Stimulated activated memory B cell treated with anti-CD40 and anti-IgM and Interleukin-4, amounts not matched to agents 10 μg/mL and 1 μg/mL and 100 μg/mL, for 72 hours (primary cell): ENCODE results near the gene CABP1.
A peak's percentile ranks its signal among the peaks of the same experiment; 100 is the strongest.

ENCODE experiments used
- ATAC-seq: fragments of 150-1000 bp; cut with Tn5 transposase; 2 replicates; pipeline ENCODE4 v1.10.0; 2021
- H3K27ac Mint-ChIP-seq: one replicate; pipeline ENCODE4 v1.8.0; 2022; ENCODE audit warnings: mild to moderate bottlenecking, mixed read lengths
- H3K27me3 Mint-ChIP-seq: one replicate; pipeline ENCODE4 v1.8.0; 2022; ENCODE audit warnings: mixed read lengths
- H3K36me3 Mint-ChIP-seq: one replicate; pipeline ENCODE4 v1.8.0; 2022; ENCODE audit warnings: mixed read lengths
- H3K4me1 Mint-ChIP-seq: one replicate; pipeline ENCODE4 v1.8.0; 2022; ENCODE audit warnings: mixed read lengths
- H3K4me3 Mint-ChIP-seq: one replicate; pipeline ENCODE4 v1.8.0; 2022; ENCODE audit warnings: mild to moderate bottlenecking, moderate library complexity, mixed read lengths
- H3K9me3 Mint-ChIP-seq: one replicate; pipeline ENCODE4 v1.8.0; 2022; ENCODE audit warnings: mixed read lengths

Gene CABP1

DNA sequence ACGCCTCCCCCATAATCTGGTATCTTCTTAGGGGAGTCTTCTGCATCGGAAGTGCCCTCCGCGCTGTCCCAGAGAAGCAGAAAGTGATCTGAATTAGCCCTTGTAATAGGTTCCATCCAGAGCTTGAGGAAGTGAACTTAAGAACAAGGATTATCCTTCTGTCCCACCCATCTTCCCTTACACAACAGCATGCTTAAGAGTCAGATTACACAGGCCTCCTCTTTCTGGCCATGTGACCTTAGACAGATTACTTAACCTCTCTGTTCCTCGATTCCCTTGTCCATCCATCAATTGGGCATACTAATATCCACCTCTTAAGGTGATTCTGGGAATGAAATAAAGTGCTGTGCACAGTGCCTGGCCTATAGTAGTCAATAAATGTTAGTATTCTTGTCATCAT lies 11.4 kb downstream of the CABP1 start:
- Mint-ChIP-seq H3K27me3 (peaks cover 61% of the 10 kb centered on the region), H3K9me3 (no peaks in the 10 kb centered on the region), H3K36me3 (no peaks in the 10 kb centered on the region), H3K4me3 (no peak overlapping the region), H3K4me1 (peaks cover 23% of the 10 kb centered on the region), H3K27ac (no peak overlapping the region)
- no peak for ATAC-seq

DNA sequence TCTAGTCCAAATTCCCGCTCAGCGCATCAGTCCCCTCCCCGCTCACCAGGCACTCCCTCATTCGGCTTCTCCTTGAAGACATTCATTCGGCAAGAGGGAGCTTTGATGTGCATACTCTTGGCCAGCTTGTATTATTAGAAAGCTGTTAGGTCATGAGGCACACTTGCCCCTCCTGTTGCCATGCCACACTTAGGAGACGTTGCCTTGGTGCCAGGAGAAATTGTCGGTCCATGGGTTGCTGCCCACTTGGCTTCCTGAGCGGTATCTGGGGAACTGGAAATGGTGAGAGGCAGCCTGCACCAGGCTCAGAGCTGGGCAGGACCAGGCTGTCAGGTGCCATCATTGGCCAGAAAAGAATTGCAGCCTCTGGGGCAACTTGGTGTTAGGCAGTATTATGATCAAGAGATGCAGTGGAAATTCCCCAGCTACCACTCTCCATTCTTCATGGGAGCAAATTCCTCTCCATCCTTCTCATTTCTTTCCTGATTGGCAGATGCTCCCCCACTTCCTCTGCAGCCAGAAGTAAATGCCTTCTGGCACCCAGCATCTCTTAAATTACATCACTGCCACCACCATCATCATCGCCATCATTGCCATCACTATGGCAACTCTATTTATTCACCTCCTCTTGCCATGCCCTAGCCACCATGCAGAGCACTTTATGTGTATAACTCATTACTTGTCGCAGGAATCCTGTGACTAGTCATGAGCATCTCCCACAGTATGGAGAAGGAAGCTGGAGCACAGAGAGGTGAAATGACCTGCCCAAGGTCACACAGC lies 12.4 kb downstream of the CABP1 start:
- no peak for ATAC-seq
- Mint-ChIP-seq H3K4me1 (peaks cover 19% of the 10 kb centered on the region), H3K27me3 (peaks cover 57% of the 10 kb centered on the region), H3K9me3 (no peaks in the 10 kb centered on the region), H3K36me3 (no peaks in the 10 kb centered on the region), H3K27ac (no peak overlapping the region), H3K4me3 (no peak overlapping the region)

- Mint-ChIP-seq H3K4me3 (no peak overlapping the region), H3K27me3 (peaks cover 49% of the 10 kb centered on the region), H3K9me3 (no peaks in the 10 kb centered on the region), H3K36me3 (no peaks in the 10 kb centered on the region), H3K27ac (no peak overlapping the region), H3K4me1 (peaks cover 11% of the 10 kb centered on the region)
- no peak for ATAC-seq
Observed at GRCh38 chr12:120653611-120654010, 13.2 kb downstream of the CABP1 start.

- H3K4me1 Mint-ChIP-seq: peaks cover 7% of the 10 kb centered on the region
- no peak overlapping the region for H3K27ac Mint-ChIP-seq
- H3K27me3 Mint-ChIP-seq: peaks cover 48% of the 10 kb centered on the region
- ATAC-seq: no peak
- H3K4me3 Mint-ChIP-seq: no peak overlapping the region
- H3K36me3 Mint-ChIP-seq: no peaks in the 10 kb centered on the region
- no peaks in the 10 kb centered on the region for H3K9me3 Mint-ChIP-seq
Observed at GRCh38 chr12:120654656-120655055, 14.2 kb downstream of the CABP1 start.

- no peak for ATAC-seq
- Mint-ChIP-seq H3K27ac (no peak overlapping the region), H3K36me3 (no peaks in the 10 kb centered on the region), H3K4me3 (no peak overlapping the region), H3K27me3 (peaks cover 37% of the 10 kb centered on the region), H3K4me1 (peaks cover 6% of the 10 kb centered on the region), H3K9me3 (no peaks in the 10 kb centered on the region)
Observed at GRCh38 chr12:120656008-120656407, 15.6 kb downstream of the CABP1 start.

- no peaks in the 10 kb centered on the region for H3K36me3 Mint-ChIP-seq
- H3K27ac Mint-ChIP-seq: no peak overlapping the region
- peaks cover 12% of the 10 kb centered on the region for H3K4me1 Mint-ChIP-seq
- peaks cover 28% of the 10 kb centered on the region for H3K27me3 Mint-ChIP-seq
- H3K4me3 Mint-ChIP-seq: no peak overlapping the region
- no peaks in the 10 kb centered on the region for H3K9me3 Mint-ChIP-seq
- ATAC-seq: no peak
Observed at GRCh38 chr12:120658286-120659150, 18.1 kb downstream of the CABP1 start.

DNA sequence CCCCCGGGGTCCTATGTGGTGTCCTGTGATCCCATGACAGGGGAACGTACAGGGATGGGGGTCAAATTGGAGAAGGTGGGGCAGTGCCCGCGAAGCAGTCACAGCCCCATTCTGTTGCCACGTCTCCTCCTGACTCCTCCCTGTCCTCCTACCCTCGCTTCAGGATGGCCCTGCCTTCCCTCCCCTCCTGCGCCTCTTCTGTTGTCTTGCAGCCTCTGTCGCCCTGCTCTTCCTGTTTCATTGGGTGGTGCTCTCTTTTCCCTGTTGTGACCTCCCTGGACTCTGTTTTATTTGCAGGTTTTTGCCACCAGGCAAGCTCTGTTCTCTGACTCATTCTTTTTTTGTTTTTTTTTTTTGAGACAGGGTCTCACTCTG lies 18.7 kb downstream of the CABP1 start:
- Mint-ChIP-seq H3K4me1 (peaks cover 18% of the 10 kb centered on the region), H3K4me3 (no peak overlapping the region), H3K27ac (no peak overlapping the region), H3K36me3 (no peaks in the 10 kb centered on the region), H3K27me3 (peaks cover 23% of the 10 kb centered on the region), H3K9me3 (no peaks in the 10 kb centered on the region)
- ATAC-seq: no peak

- Mint-ChIP-seq H3K36me3 (no peaks in the 10 kb centered on the region), H3K4me1 (peaks cover 32% of the 10 kb centered on the region), H3K4me3 (no peak overlapping the region), H3K27ac (no peak overlapping the region), H3K27me3 (peaks cover 11% of the 10 kb centered on the region), H3K9me3 (no peaks in the 10 kb centered on the region)
- ATAC-seq: no peak
Observed at GRCh38 chr12:120661432-120661831, 21.0 kb downstream of the CABP1 start.

DNA sequence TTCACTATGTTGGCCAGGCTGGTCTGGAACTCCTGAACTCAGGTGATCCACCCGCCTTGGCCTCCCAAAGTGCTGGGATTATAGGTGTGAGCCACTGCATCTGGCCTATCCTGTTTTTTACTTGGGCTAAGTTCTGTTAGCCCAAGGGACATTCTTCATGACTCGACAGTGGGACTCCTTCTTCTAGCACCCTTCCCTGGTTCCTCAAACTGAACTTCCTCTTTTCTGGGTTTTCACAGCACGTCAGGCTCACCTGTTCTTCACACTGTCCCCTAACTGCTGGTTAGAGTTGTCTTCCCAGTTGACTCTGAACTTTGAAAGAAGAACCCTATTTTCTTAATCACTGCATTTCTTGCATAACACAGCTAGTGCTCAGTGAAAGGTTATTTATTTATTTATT lies 22.5 kb downstream of the CABP1 start:
- no peak overlapping the region for H3K4me3 Mint-ChIP-seq
- ATAC-seq: peak; percentile 96
- no peaks in the 10 kb centered on the region for H3K36me3 Mint-ChIP-seq
- H3K4me1 Mint-ChIP-seq: peaks cover 40% of the 10 kb centered on the region
- H3K27ac Mint-ChIP-seq: peak overlapping the region; percentile 76
- H3K27me3 Mint-ChIP-seq: peaks cover 11% of the 10 kb centered on the region
- H3K9me3 Mint-ChIP-seq: no peaks in the 10 kb centered on the region

GRCh38 chr12:120663741-120664140 lies 23.3 kb downstream of the CABP1 start:
- H3K4me1 Mint-ChIP-seq: peaks cover 49% of the 10 kb centered on the region
- no peak overlapping the region for H3K27ac Mint-ChIP-seq
- no peaks in the 10 kb centered on the region for H3K9me3 Mint-ChIP-seq

GRCh38 chr12:120666571-120667390 lies 26.4 kb downstream of the CABP1 start:
- Mint-ChIP-seq H3K27ac (peak overlapping the region; percentile 76), H3K9me3 (no peaks in the 10 kb centered on the region), H3K4me3 (peak overlapping the region; percentile 10), H3K36me3 (no peaks in the 10 kb centered on the region), H3K4me1 (peaks cover 74% of the 10 kb centered on the region), H3K27me3 (peaks cover 10% of the 10 kb centered on the region)
- ATAC-seq: no peak

More at GRCh38 chr12:120663741-120664140, 23.3 kb downstream of the CABP1 start:
- H3K27me3 Mint-ChIP-seq: peaks cover 11% of the 10 kb centered on the region
- no peak overlapping the region for H3K4me3 Mint-ChIP-seq
- no peak for ATAC-seq
- H3K36me3 Mint-ChIP-seq: no peaks in the 10 kb centered on the region

GRCh38 chr12:120668091-120668867 lies 27.9 kb downstream of the CABP1 start:
- peak overlapping the region; percentile 76 for H3K27ac Mint-ChIP-seq
- ATAC-seq: no peak
- H3K36me3 Mint-ChIP-seq: no peaks in the 10 kb centered on the region
- H3K4me1 Mint-ChIP-seq: peaks cover 83% of the 10 kb centered on the region
- H3K27me3 Mint-ChIP-seq: peaks cover 10% of the 10 kb centered on the region
- H3K9me3 Mint-ChIP-seq: no peaks in the 10 kb centered on the region
- H3K4me3 Mint-ChIP-seq: peak overlapping the region; percentile 24

- no peaks in the 10 kb centered on the region for H3K36me3 Mint-ChIP-seq
- peaks cover 79% of the 10 kb centered on the region for H3K4me1 Mint-ChIP-seq
- peaks cover 10% of the 10 kb centered on the region for H3K27me3 Mint-ChIP-seq
- peak overlapping the region; percentile 76 for H3K27ac Mint-ChIP-seq
- no peaks in the 10 kb centered on the region for H3K9me3 Mint-ChIP-seq
- ATAC-seq: peak; percentile 82
- H3K4me3 Mint-ChIP-seq: peak overlapping the region; percentile 33
Observed at GRCh38 chr12:120668868-120669840, 28.7 kb downstream of the CABP1 start.
